HG02623 (cell line): ENCODE data around the gene KCNJ9.
"Not testable (repeated sequence)": the region's sequence is repeated elsewhere in the genome, so short reads cannot be mapped to it uniquely, and the experiment has no call there.

Experiments
- ATAC-seq: cut with Tn5 transposase; IDR thresholded peaks from one replicate; pipeline ENCODE4 v1.9.1; 2021; ENCODE audit warnings: moderate library complexity; ENCODE audit not compliant: unreplicated experiment

Gene KCNJ9

DNA sequence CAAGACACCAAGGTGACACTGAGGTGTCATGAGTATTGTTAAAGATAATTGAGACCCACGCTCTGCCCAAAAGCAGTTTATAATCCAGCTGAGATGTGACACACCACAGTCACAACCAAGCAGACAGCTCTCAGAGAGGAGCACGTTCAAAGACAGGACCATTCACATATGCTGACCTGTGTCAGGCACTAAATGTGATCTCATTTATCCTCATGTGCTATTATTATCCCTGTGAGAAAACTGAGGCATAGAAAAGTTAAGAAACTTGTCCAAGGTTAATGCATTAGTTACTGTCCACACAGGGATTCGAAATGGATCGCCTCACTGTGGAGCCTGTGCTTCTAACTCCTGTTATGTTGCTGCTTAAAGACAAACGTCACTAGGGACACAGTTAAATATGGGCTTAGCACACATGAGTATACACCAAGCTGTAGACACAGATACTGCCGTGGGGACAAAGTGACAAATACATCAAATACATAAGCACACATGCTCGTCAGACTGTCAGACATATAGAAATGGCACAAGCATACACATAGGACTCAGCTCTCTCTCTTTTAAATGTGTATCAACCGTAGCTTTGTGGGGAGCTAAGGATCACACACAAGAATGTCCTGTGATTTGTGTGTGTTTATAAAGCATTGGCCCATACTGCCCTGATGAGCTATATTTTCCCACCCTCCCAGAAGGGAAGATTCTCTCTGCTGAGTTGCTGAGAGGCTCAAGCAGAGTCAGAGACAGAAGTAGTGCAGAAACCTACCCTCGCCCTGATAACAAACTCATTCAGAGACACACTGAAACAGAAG is 20.6 kb downstream of the KCNJ9 start:
- no peak for ATAC-seq

DNA sequence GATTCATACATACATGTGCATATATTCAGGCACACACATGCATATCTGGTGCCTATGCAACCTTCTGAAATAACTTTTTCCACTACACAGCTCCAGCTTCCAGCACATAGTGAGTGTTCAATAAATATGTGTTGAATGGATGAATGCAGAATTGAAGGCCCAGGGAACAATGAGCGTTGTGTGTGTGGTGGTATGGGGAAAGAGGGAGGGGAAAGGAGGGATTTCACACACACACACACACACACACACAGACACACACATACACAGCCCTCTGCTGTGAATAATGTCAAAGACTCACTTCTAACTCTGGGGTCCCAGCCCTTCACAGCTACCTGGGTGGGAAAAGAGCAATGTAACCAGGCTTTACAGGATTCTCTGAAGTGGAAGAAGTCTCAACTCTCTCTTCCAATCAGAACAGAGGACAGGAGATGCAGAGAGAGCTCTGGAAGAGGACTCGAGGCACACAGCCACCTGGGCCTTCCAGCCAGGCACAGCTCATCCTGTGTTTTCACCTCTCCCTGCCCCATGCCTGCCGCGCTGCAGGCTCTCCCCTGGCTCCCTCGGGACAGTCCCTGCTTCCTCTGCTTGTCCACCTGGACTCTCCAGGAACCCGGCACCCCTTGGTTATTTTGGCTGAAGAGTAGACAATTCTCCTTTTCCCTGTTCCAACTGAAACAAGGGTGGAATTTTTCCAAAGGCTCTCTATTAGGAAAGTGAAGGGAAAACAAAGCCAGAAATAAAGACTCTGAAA is 22.5 kb downstream of the KCNJ9 start:
- ATAC-seq: no peak

DNA sequence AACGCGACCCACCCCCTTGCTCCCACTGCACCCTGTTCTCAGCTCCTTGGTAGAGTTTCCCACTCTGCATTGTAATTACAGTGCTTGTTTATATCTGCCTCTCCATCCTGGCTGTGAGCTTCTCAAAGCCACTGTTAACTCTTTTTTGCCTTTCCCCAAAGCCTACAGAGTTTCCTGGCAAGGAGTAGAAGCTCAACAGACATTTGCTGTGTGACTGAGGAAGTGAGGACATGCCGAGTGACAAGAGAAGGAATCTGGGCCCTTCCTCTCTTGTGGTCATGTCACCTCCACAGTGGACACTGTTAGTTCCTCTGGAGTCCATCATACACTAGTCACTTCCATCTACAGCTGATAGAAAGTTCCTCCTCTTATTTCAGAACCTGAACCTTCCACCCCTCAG is 23.1 kb downstream of the KCNJ9 start:
- no peak for ATAC-seq

DNA sequence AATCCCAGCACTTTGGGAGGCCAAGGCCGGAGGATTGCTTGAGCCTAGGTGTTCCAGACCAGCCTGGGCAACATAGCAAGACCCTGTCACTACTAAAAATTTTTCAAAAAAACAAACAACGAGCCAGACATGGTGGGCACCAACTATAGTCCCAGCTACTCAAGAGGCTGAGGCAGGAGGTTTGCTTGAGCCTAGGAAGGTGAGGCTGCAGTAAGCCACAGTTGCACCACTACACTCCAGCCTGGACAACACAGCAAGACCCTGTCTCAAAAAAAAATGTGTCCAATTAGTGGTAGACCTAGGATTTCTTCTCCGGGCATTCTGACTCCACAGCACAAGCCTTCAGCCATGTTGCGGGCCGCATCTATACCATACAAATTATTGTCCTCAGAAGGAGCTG is 23.8 kb downstream of the KCNJ9 start:
- no peak for ATAC-seq

DNA sequence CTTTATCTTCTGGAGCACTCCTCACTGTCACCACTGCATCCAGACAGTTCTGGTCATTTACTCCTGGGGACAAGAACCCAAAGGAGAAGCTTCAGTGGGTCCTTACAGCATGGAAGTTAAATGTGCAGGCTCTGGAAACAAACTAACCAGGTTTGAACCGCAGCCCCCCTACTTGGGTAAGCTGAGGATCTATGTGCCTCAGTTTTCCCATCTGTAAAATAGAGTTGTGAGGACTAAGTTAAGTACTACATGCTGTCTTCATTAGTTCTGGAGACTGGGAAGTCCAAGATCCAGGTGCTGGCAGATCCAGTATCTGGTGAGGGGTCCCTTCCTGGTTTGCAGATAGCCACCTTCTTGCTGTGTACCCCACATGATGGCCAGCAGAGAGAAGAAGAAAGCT is 26.2 kb downstream of the KCNJ9 start:
- no peak for ATAC-seq

DNA sequence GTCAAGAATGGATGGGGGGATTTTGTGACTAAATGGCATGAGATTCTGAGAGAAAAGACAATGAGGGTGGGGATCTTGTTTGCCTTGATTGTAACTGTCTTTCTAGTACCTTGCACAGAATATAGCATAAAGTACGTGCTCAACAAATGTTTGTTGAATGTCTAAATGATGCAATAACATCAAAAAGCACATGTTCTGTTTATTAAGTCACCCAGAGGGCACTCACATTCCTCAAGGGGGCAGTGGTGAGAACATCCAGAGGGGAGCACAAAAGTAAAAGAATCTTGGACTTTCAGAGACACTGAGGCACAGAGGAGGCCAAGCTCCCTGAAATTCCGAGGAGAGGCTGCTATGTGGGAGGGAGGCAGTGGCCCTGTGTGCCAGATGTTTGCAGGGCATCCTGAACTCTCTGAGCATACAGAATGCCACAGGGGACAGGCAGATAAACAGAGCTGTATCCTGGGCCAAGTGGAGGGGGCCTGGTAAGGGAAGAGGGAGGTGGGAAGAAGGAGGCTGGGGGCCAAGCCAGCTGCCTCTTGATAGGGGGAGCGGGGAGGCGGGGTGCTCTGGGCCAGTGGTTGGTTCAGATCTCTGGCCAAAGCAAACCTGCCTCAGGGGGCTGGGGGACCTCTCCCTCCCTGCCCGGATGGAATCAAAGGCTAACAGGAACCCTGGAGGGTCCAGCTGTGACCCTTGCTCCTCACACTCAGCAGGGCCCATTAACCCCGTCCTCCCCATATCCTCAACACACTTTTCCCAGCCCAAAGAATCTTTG is 27.7 kb downstream of the KCNJ9 start:
- ATAC-seq: no peak

DNA sequence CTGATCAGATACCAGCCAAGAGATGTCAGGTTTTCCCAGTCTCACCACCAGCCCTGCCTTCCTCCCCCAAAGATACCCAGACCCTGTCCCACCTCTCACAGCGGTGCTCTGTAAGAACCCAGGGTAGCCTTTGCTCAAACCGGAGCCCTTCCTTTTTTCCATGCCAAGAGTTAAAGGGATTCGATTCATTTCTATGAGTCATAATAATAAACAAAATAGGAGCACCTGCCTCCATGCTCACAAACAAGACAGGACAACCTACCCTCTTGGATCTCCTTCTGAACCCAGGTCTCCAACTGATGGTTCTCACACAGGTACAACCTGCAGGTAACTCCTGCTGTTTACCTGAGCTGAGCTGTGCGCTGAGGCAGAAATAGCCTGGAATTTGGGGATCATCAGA is 28.3 kb downstream of the KCNJ9 start:
- no peak for ATAC-seq

DNA sequence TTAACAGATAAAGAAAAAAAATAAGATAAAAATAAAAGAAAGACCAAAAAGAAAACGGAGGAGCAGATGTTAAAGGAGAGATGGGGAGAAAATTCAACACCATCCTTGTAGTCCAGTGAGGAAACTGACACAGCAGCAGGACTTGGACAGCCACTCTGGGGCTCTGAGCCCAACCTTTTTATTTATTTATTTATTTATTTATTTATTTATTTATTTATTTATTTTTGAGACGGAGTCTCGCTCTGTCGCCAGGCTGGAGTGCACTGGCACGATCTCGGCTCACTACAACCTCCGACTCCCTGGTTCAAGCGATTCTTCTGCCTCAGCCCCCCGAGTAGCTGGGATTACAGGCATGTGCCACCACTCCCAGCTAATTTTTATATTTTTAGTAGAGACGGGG is 30.1 kb downstream of the KCNJ9 start:
- not testable (repeated sequence) for ATAC-seq

DNA sequence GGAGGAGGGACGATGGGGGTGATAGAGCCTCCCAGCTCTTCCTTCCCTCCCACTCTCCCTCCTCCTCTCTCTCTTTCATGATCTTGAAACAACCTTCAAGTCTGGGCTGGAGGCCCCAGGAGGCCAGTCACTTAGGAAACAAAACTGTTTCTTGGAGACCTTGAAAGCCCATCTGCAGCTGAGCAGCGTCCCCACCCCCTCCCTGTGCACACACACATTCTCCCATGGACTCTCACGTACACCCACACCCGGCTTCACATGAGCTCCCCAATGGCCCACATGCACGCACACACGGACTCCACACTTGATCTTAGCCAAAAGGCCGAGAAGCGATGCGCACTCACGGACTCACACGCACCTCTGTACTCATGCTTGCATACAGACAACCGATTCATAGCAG is 31.0 kb downstream of the KCNJ9 start:
- no peak for ATAC-seq

DNA sequence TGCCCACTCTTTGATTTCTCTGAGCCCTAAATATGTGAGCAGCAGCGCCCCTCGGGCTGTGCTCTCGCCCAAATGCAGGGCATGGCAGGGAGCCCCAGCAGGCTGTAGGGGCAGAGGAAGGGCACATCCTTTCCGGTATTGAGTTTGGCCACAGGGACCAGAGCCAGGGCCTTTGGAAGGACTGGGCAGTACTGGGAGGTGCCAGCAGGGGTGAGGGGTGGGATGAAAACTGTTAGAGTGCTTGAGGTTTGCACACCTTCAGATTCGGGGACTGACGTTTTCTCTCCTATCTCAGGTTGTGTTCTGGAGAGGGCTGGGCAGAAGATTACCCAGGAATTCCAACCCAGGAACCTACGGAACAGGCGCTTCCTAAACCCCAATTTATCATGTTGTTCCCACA is 32.1 kb downstream of the KCNJ9 start:
- ATAC-seq: no peak

DNA sequence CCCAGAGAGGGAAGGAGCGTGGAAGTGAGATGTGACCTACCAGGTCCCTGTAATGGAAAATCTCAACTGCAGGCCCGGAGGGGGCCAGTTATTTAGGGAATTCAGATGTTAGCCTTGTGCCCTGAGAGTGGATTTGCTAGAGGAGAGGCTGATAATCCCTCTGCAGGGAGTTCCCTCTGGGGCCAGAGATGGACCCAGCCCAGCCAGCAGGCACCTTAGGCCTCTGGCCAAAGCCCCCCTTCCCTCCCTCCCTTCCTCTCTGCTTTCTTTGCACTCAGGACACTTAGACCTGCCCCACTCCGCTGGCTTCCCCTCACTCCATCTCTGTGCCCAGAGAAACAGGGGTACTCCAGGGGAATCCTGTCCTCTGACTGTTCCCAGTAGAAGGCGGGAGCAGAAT is 32.7 kb downstream of the KCNJ9 start:
- no peak for ATAC-seq

DNA sequence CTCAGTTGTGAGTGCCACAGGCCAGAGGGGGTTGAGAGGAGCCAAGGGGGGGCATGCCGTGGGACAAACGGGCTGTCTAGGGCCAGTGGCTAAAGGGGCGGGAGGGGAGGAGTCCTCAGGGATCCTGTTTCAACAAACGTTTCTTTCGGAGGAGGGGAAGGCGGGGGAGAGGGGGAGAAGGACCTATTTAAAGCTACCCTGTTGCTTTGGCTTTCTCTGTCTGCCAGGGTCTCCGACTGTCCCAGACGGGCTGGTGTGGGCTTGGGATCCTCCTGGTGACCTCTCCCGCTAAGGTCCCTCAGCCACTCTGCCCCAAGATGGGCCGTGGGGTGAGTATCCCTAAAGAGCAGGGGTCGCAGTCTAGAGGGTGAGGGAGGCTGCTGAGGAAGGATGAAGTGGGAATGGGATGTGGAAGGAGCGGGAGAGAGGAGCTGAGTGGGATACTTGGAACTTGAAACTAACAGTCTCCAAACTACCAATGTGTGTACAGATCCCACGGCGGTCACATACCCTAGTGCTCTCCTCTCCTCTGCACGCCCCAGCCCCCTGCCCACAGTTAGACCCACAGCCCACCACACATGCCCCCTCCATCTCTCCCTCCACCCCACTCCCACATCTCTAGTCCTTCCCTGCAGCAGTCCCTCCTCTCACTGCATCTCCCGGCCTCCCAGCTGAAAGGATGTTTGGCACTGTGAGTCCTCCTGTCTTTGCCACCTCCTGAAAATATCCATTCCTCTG is 34.4 kb downstream of the KCNJ9 start, which contains the start of gene ATP1A2:
Gene ATP1A2, plus strand, starts transcription at position 215 of the 738 bp plus-strand sequence. Its CDS starts 103 bp downstream, at position 318.
- no peak for ATAC-seq

DNA sequence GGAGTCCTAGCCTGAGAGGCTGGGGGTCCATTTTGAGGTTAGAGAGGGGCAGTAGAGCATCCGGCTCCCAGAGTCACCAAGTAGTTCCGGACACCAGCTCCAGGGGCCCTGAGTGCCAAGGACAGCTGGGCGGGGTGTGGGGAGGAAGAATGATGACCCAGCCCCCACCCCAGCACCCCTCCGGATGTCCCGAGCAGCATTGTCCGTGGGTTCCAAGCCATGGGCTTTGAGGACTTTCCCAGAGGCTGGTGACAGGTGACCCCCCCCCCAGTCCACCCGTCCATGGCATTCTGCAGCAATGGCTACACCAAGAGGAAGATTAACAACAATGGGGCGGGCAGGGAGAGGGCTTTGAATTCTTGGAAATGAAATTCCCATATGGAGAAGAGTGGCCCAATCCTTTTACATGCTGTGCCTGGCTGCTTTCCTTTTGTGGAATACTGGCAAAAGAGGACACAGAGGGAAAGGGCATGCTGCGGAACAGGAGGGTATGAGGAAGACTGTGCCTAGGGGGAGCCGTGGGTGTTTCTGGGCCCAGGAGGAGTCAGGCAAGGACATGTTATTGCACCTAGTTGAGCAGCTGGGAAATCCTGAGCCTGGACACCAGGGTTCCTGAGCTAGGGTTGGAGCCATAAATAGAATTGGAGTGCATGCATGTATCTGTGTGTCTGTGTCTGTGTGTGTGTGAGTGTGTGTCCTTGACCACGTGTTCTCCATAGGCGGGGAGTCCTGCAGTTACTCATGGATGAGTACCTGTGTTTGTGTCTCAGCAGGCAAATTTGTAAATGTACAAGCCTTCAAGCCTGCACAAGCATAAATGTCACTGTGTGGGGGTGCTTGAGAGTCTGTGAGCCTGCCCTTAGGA is 35.2 kb downstream of the KCNJ9 start:
- no peak for ATAC-seq

DNA sequence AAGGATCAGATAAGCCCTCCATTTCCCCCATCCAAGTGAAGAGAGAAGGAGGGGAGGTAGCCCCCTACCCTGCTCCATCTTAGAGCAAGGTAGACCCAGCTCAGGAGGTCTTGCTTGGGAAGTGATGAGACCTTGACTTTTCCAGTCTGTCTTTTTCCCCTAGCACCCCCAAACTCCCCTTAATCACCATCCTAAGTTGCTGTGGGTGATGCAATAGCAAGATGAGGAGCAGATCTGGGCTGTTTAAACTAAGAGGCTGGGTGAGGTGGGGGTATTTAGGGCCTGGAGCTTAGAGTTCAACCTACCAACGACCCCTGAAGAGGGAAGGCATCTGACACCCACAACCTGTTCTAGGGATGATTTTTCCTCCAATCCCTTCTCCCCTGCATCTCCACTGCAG is 36.0 kb downstream of the KCNJ9 start:
- no peak for ATAC-seq

DNA sequence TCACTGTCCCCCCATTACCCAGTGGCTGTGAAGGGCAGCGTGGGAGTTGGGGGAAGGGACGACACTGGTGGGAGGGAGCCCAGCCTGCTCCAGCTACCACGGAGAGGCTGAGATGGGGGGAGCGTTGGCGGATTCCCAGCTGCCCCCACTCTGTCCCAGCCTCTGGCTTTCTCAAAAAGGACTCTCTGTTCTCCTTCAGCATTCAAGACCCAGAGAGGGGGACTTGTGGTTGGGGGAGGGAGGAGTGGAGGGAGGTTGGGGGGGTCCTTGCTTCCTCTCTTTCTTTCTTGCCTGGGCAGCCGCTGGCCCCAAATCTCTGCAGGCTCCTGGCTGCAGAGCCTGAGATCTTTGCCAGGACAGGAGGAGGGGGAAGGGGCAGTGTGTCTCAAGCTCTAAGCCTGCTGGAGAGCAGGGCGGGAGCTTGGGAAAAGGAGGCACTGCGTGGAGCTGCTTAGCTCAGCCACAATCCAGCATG is 36.4 kb downstream of the KCNJ9 start:
- ATAC-seq: no peak

DNA sequence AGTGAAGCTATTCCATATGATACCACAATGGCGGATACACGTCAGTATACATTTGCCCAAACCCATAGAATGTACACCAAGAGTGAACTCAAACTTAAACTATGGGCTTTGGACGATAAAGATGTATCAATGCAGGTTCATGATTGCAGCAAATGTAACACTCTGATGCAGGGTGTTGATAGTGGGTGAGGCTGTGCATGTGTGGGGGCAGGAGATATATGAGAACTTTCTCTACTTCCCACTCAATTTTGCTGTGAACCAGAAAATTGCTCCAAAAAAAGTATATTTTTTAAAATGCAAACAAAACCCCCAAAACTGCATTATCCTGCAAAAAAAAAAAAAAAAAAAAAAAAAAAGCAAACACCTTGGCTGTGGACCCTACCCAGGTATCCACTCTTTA is 37.6 kb downstream of the KCNJ9 start:
- ATAC-seq: no peak

DNA sequence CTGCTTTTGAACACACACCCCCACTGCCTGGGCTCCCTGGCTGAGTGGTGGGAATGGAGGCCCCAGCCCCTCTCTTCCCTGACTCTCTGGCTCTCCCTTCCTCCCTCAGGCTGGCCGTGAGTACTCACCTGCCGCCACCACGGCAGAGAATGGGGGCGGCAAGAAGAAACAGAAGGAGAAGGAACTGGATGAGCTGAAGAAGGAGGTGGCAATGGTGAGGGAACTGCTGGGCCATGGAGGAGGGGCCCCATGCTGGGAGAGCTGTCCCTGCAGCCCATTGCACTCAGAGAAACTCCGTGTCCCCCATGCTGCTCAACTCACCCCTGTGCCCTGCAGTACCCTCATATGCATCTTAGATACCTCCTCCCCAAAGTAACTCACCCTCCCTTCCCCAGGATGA is 39.5 kb downstream of the KCNJ9 start:
- no peak for ATAC-seq

DNA sequence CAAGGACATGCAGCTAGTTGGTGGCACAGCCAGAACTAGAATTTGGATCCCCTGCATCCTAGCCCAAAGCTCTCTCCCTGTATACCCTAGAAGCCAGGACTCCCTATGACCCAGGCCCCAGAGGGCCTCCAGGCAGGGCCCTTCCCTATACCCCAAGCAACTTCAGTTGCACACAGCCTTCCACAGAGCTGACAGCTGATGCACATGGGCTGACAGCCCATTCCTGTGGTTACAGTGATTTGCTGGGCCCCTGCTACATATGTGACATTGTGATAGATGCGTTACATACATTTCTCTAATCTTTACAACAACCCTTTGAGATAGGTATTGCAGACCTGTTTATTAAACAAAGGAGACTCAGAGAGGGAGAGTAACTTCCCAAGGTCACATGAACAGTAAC is 40.0 kb downstream of the KCNJ9 start:
- no peak for ATAC-seq

DNA sequence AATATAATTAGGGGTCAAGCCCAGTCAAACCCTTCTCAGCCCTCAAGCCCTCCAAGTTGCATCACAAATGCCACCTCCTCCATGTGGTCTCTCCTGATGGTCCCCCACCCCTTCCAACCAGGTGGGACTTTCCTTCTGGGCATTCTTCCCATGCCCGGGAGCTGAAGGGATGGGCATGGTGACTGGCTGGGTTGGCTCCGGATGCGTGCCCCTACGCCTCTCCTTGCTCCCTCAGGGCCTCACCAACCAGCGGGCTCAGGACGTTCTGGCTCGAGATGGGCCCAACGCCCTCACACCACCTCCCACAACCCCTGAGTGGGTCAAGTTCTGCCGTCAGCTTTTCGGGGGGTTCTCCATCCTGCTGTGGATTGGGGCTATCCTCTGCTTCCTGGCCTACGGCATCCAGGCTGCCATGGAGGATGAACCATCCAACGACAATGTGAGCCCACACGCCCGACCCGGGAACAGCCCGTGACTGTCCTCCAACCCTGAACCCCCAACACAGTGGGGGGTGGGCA is 41.7 kb downstream of the KCNJ9 start:
- ATAC-seq: no peak

DNA sequence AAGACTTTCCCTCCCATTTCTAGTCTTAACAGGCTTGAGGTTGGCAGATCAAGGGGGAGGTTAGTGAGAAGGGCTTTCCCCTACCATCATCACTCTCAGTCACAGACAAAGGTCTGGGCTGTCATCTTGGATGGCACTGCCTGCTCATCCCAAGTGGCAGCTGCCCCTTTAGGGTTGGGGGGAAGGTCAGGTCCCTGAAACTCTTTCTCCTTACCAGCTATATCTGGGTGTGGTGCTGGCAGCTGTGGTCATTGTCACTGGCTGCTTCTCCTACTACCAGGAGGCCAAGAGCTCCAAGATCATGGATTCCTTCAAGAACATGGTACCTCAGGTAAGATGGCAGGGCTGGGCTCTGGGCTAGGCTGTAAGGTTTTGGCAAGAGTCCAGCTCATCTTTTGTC is 42.4 kb downstream of the KCNJ9 start:
- no peak for ATAC-seq
